Tibial nerve (tissue), 3 donors: Measurements from ENCODE around the gene TPH1.

Experiments used
- CTCF ChIP-seq, 5 experiments: fragments of 200-600 bp in 3 of 5; fragments of 450-650 bp in 2 of 5; sonication (generic) in 3 of 5; IDR thresholded peaks; one replicate each; pipeline ENCODE4 v1.5.1; 2016 to 2019; ENCODE audit warnings: antibody characterized with exemption in 5 of 5, mild to moderate bottlenecking in 3 of 5, moderate library complexity in 2 of 5
- POLR2A ChIP-seq, 2 donors: fragments of 450-650 bp; IDR thresholded peaks; one replicate each; pipeline ENCODE4 v1.6.1; 2017; ENCODE audit warnings: antibody characterized with exemption in 2 of 2, mild to moderate bottlenecking in 2 of 2, moderate library complexity in 2 of 2

- TF ChIP-seq CTCF (IDR thresholded peaks at IDR 0.05) (no peak), POLR2A (IDR thresholded peaks at IDR 0.05) (no peak)
Measured at GRCh38 chr11:18046116-18046777, at the start of gene TPH1.
